ENCODE results near the gene PARK7.

The PARK7 gene

GRCh38 chr1:8015036-8015808 is 53.7 kb downstream of the PARK7 start:
- H3F3A ChIP-seq (ENCODE audit: insufficient read depth, low read length) = no peaks in the 10 kb centered on the region

DNA sequence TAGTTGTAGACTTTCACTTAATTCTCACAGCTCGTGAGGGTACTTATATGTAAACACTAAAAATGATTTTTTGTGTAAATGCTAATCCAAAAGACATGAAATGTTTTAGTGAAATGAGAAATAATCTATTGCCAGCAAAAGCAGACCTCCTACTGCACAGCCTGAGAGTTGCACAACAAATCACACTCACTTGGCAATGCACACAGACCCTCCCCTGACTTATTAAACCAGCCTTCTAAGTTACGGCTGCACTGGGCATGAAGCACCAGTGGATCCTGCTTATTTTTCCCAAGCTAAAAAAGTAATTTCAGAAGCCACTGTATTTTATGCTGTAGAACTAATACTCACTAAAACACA is 54.3 kb downstream of the PARK7 start:
- TF ChIP-seq EZH2 (IDR thresholded peaks at IDR 0.05; ENCODE audit: borderline replicate concordance, low read length) = no peak
- TF ChIP-seq, protein P1, sequence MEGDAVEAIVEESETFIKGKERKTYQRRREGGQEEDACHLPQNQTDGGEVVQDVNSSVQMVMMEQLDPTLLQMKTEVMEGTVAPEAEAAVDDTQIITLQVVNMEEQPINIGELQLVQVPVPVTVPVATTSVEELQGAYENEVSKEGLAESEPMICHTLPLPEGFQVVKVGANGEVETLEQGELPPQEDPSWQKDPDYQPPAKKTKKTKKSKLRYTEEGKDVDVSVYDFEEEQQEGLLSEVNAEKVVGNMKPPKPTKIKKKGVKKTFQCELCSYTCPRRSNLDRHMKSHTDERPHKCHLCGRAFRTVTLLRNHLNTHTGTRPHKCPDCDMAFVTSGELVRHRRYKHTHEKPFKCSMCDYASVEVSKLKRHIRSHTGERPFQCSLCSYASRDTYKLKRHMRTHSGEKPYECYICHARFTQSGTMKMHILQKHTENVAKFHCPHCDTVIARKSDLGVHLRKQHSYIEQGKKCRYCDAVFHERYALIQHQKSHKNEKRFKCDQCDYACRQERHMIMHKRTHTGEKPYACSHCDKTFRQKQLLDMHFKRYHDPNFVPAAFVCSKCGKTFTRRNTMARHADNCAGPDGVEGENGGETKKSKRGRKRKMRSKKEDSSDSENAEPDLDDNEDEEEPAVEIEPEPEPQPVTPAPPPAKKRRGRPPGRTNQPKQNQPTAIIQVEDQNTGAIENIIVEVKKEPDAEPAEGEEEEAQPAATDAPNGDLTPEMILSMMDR (IDR thresholded peaks at IDR 0.05; ENCODE audit: low read length) = no peak
- no peaks in the 10 kb centered on the region for H4K20me1 ChIP-seq (ENCODE audit: insufficient read depth, low read length)
- no peaks in the 10 kb centered on the region for H3K4me1 ChIP-seq (ENCODE audit: insufficient read depth, low read length, severe bottlenecking)
- H3K36me3 ChIP-seq (ENCODE audit: insufficient read depth, low read length) = no peaks in the 10 kb centered on the region
- no peak overlapping the region for H2AFZ ChIP-seq (ENCODE audit: low read length)
- H3K4me3 ChIP-seq (ENCODE audit: low read depth, low read length, poor library complexity, severe bottlenecking) = no peak overlapping the region
- no peak overlapping the region for H3K27ac ChIP-seq (ENCODE audit: low read depth, low read length, poor library complexity, severe bottlenecking)
- H3K79me2 ChIP-seq (ENCODE audit: insufficient read depth, low read length) = no peaks in the 10 kb centered on the region
- no peaks in the 10 kb centered on the region for H3K27me3 ChIP-seq (ENCODE audit: insufficient read depth, low read length)
- H3K9me2 ChIP-seq (ENCODE audit: low read depth, low read length) = no peaks in the 10 kb centered on the region
- no peaks in the 10 kb centered on the region for H3F3A ChIP-seq (ENCODE audit: insufficient read depth, low read length)
- H3K4me2 ChIP-seq (ENCODE audit: low read length) = no peak overlapping the region
- no peak overlapping the region for H3K9ac ChIP-seq (ENCODE audit: low read length)
- no peaks in the 10 kb centered on the region for H3K9me3 ChIP-seq (ENCODE audit: low read length)

More at GRCh38 chr1:8015036-8015808, 53.7 kb downstream of the PARK7 start:
- no peaks in the 10 kb centered on the region for H3K9me3 ChIP-seq (ENCODE audit: low read length)
- H4K20me1 ChIP-seq (ENCODE audit: insufficient read depth, low read length) = no peaks in the 10 kb centered on the region
- no peak overlapping the region for H3K27ac ChIP-seq (ENCODE audit: low read depth, low read length, poor library complexity, severe bottlenecking)
- no peak overlapping the region for H3K9ac ChIP-seq (ENCODE audit: low read length)
- no peak overlapping the region for H3K4me3 ChIP-seq (ENCODE audit: low read depth, low read length, poor library complexity, severe bottlenecking)
- no peaks in the 10 kb centered on the region for H3K9me2 ChIP-seq (ENCODE audit: low read depth, low read length)
- no peaks in the 10 kb centered on the region for H3K27me3 ChIP-seq (ENCODE audit: insufficient read depth, low read length)
- H3K79me2 ChIP-seq (ENCODE audit: insufficient read depth, low read length) = no peaks in the 10 kb centered on the region
- no peaks in the 10 kb centered on the region for H3K4me1 ChIP-seq (ENCODE audit: insufficient read depth, low read length, severe bottlenecking)
- no peak for TF ChIP-seq EZH2 (IDR thresholded peaks at IDR 0.05; ENCODE audit: borderline replicate concordance, low read length)
- TF ChIP-seq, protein P1 (IDR thresholded peaks at IDR 0.05; ENCODE audit: low read length) = peak; percentile 67; the same call in 1 of the 2 replicates
- H3K4me2 ChIP-seq (ENCODE audit: low read length) = no peak overlapping the region
- no peak overlapping the region for H2AFZ ChIP-seq (ENCODE audit: low read length)
- H3K36me3 ChIP-seq (ENCODE audit: insufficient read depth, low read length) = no peaks in the 10 kb centered on the region

GRCh38 chr1:8016210-8016894 is 54.8 kb downstream of the PARK7 start:
- no peak overlapping the region for H3K9ac ChIP-seq (ENCODE audit: low read length)
- no peak overlapping the region for H3K4me2 ChIP-seq (ENCODE audit: low read length)
- no peaks in the 10 kb centered on the region for H3K9me3 ChIP-seq (ENCODE audit: low read length)
- no peaks in the 10 kb centered on the region for H4K20me1 ChIP-seq (ENCODE audit: insufficient read depth, low read length)
- no peaks in the 10 kb centered on the region for H3K4me1 ChIP-seq (ENCODE audit: insufficient read depth, low read length, severe bottlenecking)
- no peaks in the 10 kb centered on the region for H3K36me3 ChIP-seq (ENCODE audit: insufficient read depth, low read length)
- no peak overlapping the region for H3K27ac ChIP-seq (ENCODE audit: low read depth, low read length, poor library complexity, severe bottlenecking)
- H3K79me2 ChIP-seq (ENCODE audit: insufficient read depth, low read length) = no peaks in the 10 kb centered on the region
- no peaks in the 10 kb centered on the region for H3F3A ChIP-seq (ENCODE audit: insufficient read depth, low read length)
- TF ChIP-seq, protein P1 (IDR thresholded peaks at IDR 0.05; ENCODE audit: low read length) = peak; percentile 20; the same call in 1 of the 2 replicates
- no peak for TF ChIP-seq EZH2 (IDR thresholded peaks at IDR 0.05; ENCODE audit: borderline replicate concordance, low read length)
- no peak overlapping the region for H2AFZ ChIP-seq (ENCODE audit: low read length)
- no peaks in the 10 kb centered on the region for H3K9me2 ChIP-seq (ENCODE audit: low read depth, low read length)
- H3K27me3 ChIP-seq (ENCODE audit: insufficient read depth, low read length) = no peaks in the 10 kb centered on the region
- no peak overlapping the region for H3K4me3 ChIP-seq (ENCODE audit: low read depth, low read length, poor library complexity, severe bottlenecking)
